HepG2 (cell line): Measurements from ENCODE around the gene ZNRD2. TPM values are rescaled to one million over a fixed set of nuclear protein-coding genes. Genes with fewer than 3 reads are reported as not detected.

ENCODE experiments used
- ATAC-seq: fragments of 200-7000 bp; cut with Tn5 transposase; 3 replicates; pipeline ENCODE4 v1.9.1; 2020; ENCODE audit warnings: mild to moderate bottlenecking, moderate library complexity
- BruUV-seq: library from RNA; stranded (reverse); fragments of 400-500 nt; replicated peaks from 2 replicates; lab custom pipeline; 2021; lab: Mats Ljungman, UMichigan
- CTCF ChIA-PET: fragments of 300-600 bp; formaldehyde crosslinking; extraction: SDS; loops from one replicate; lab custom pipeline; 2021; ENCODE audit warnings: low total read pairs, inconsistent platforms, low intra/inter-chr PET ratio; lab: Yijun Ruan, JAX
- POLR2A ChIA-PET: fragments of 350-600 bp; sonication (Branson Sonifier 250); formaldehyde crosslinking; loops from one replicate; lab custom pipeline; 2020; ENCODE audit warnings: antibody characterized with exemption, inconsistent platforms; lab: Yijun Ruan, JAX
- DNase-seq: peaks from one replicate; pipeline ENCODE4 v3.0.0-alpha.2; 2015; ENCODE audit warnings: low spot score
- FAIRE-seq: peaks from 3 replicates; lab custom pipeline; 2011; peaks lifted over from hg19 to GRCh38; lab: Jason Lieb, UNC
- H2AFZ ChIP-seq: one replicate; pipeline ENCODE4 v1.6.1; 2011; ENCODE audit warnings: low read length, inconsistent platforms
- H3K27ac ChIP-seq: fragments of 300-600 bp; 3 replicates; pipeline ENCODE4 v1.8.0; 2011; ENCODE audit warnings: mixed run types, mild to moderate bottlenecking, mixed read lengths, low read length, inconsistent platforms; ENCODE audit not compliant: insufficient read depth; ENCODE audit errors: extremely low read length
- H3K27me3 ChIP-seq, 2 experiments: fragments of 200-600 bp in 1 of 2; 2 replicates in 1 of 2; 3 replicates in 1 of 2; pipeline versions ENCODE4 v1.6.0 to v1.8.0; 2011; ENCODE audit warnings: low read length in 2 of 2, mild to moderate bottlenecking in 2 of 2, moderate library complexity in 2 of 2, inconsistent platforms in 1 of 2; ENCODE audit not compliant: insufficient read depth in 2 of 2, control insufficient read depth in 1 of 2
- H3K36me3 ChIP-seq, 2 experiments: fragments of 200-600 bp in 1 of 2; replicated peaks in 1 of 2; 2 replicates in 1 of 2; 3 replicates in 1 of 2; pipeline versions ENCODE4 v1.5.1 to v1.8.0; 2011; ENCODE audit warnings: low read length in 2 of 2, inconsistent platforms in 1 of 2; ENCODE audit not compliant: insufficient read depth in 2 of 2, control insufficient read depth in 1 of 2
- H3K4me1 ChIP-seq: 2 replicates; pipeline ENCODE4 v1.5.1; 2012; ENCODE audit warnings: low read length, inconsistent platforms; ENCODE audit not compliant: insufficient read depth
- H3K4me2 ChIP-seq: 2 replicates; pipeline ENCODE4 v1.6.0; 2011; ENCODE audit warnings: low read depth, low read length, inconsistent platforms
- H3K4me3 ChIP-seq, 3 experiments: fragments of 200-600 bp in 1 of 3; sonication (generic), shearing (Covaris generic) in 1 of 3; replicated peaks in 1 of 3; 2 replicates each; pipeline ENCODE4 v1.5.1; 2011 to 2016; ENCODE audit warnings: low read length in 3 of 3, inconsistent platforms in 2 of 3, low read depth in 2 of 3, mild to moderate bottlenecking in 2 of 3, control low read depth in 1 of 3, mixed read lengths in 1 of 3; ENCODE audit not compliant: insufficient read depth in 1 of 3
- H3K79me2 ChIP-seq: one replicate; pipeline ENCODE4 v1.6.1; 2011; ENCODE audit warnings: low read length, inconsistent platforms; ENCODE audit not compliant: insufficient read depth
- H3K9ac ChIP-seq: 2 replicates; pipeline ENCODE4 v1.6.0; 2011; ENCODE audit warnings: mild to moderate bottlenecking, low read depth, low read length, inconsistent platforms; ENCODE audit not compliant: insufficient read depth
- H3K9me3 ChIP-seq: 2 replicates; pipeline ENCODE4 v1.5.1; 2012; ENCODE audit warnings: mild to moderate bottlenecking, low read length
- H4K20me1 ChIP-seq: 2 replicates; pipeline ENCODE4 v1.6.0; 2011; ENCODE audit warnings: inconsistent platforms, mild to moderate bottlenecking, low read length, moderate library complexity; ENCODE audit not compliant: insufficient read depth
- ARID5B ChIP-seq: IDR thresholded peaks from 2 replicates; pipeline ENCODE4 v1.4.0; 2020; ENCODE audit warnings: mild to moderate bottlenecking, missing genetic modification reagents
- FOXC1 ChIP-seq: sonication (generic); formaldehyde crosslinking; IDR thresholded peaks from 2 replicates; pipeline ENCODE4 v1.8.0; 2022; ENCODE audit warnings: mild to moderate bottlenecking, missing genetic modification reagents, borderline replicate concordance
- HNRNPLL ChIP-seq: fragments of 200-400 bp; formaldehyde crosslinking; IDR thresholded peaks from 2 replicates; pipeline ENCODE4 v1.6.1; 2017; ENCODE audit warnings: mild to moderate bottlenecking, low read depth, low read length; ENCODE audit not compliant: poor library complexity, severe bottlenecking
- KAT8 ChIP-seq: IDR thresholded peaks from 2 replicates; pipeline ENCODE4 v1.6.1; 2016; ENCODE audit warnings: missing genetic modification reagents, missing compliant biosample characterization
- PCBP1 ChIP-seq: fragments of 200-400 bp; formaldehyde crosslinking; IDR thresholded peaks from 2 replicates; pipeline ENCODE4 v1.6.1; 2017; ENCODE audit warnings: mild to moderate bottlenecking, low read depth, low read length, borderline replicate concordance
- POLR2A ChIP-seq, 2 experiments: IDR thresholded peaks; 2 replicates each; pipeline ENCODE4 v1.6.1; 2011; ENCODE audit warnings: low read depth in 2 of 2, low read length in 2 of 2, mild to moderate bottlenecking in 1 of 2, moderate library complexity in 1 of 2; ENCODE audit not compliant: insufficient read depth in 1 of 2
- RBFOX2 ChIP-seq: fragments of 200-400 bp; formaldehyde crosslinking; IDR thresholded peaks from 2 replicates; pipeline ENCODE4 v1.6.1; 2017; ENCODE audit warnings: low read depth, mild to moderate bottlenecking, low read length
- SP1 ChIP-seq, 2 experiments: fragments of 450-650 bp in 1 of 2; sonication (generic) in 1 of 2; formaldehyde crosslinking in 1 of 2; IDR thresholded peaks; 2 replicates each; pipeline versions ENCODE4 v1.4.0 to v1.6.1; 2016 to 2020; ENCODE audit warnings: missing genetic modification reagents in 1 of 2
- STAG1 ChIP-seq: sonication (generic); formaldehyde crosslinking; IDR thresholded peaks from 2 replicates; pipeline ENCODE4 v1.4.0; 2020; ENCODE audit warnings: missing genetic modification reagents
- XRCC5 ChIP-seq: fragments of 200-400 bp; formaldehyde crosslinking; optimal IDR thresholded peaks from 2 replicates; pipeline ENCODE3; 2017; ENCODE audit warnings: mild to moderate bottlenecking, low read length
- ZFY ChIP-seq: sonication (generic); formaldehyde crosslinking; IDR thresholded peaks from 2 replicates; pipeline ENCODE4 v1.4.0; 2020; ENCODE audit warnings: missing genetic modification reagents
- ZNF558 ChIP-seq: sonication (generic); formaldehyde crosslinking; IDR thresholded peaks from 2 replicates; pipeline ENCODE4 v1.9.0; 2022; ENCODE audit warnings: mild to moderate bottlenecking, missing genetic modification reagents, borderline replicate concordance
- WGBS: methylation state at CpG from one replicate; pipeline ENCODE4 v1.1.6; 2017; ENCODE audit warnings: low lambda C conversion rate; 5-methylcytosine and 5-hydroxymethylcytosine counted together
- in situ Hi-C: cut with HindIII; loops from 2 replicates; pipeline ENCODE4 v1.10.0; 2017; ENCODE audit warnings: low pct_unique_long_range_greater_than_20kb; ENCODE audit not compliant: extremely low pct_ligation_motif_present
- intact Hi-C: fragments of 100-400 bp; cut with micrococcal nuclease; formaldehyde crosslinking; loops from one replicate; pipeline ENCODE4 v1.10.0; 2022; ENCODE audit not compliant: unreplicated experiment
- polyA plus RNA-seq, 8 experiments: library from polyadenylated mRNA; depleted of rRNA in 3 of 8; stranded (reverse) in 7 of 8; unstranded in 1 of 8; fragments of >200 nt; fragmentation: Illumina TruSeq in 4 of 8; extraction: Trizol in 4 of 8; gene quantifications; 2 replicates each; pipeline versions ENCODE4 v1.2.1 to v1.2.3, GENCODE V29; 2011 to 2016; ENCODE audit warnings: low read depth in 4 of 8, missing spikeins in 1 of 8, mixed read lengths in 1 of 8; ENCODE audit not compliant: insufficient read depth in 1 of 8
- total RNA-seq, 5 experiments: library from RNA; depleted of rRNA; stranded (reverse); fragments of >200 nt; fragmentation: Illumina TruSeq; extraction: Trizol; gene quantifications; 2 replicates each; pipeline ENCODE4 v1.2.3, GENCODE V29; 2016; ENCODE audit warnings: low read depth in 1 of 5
- TF ChIP-seq, protein P1 (sequence below): sonication (generic); formaldehyde crosslinking; IDR thresholded peaks from 2 replicates; pipeline ENCODE4 v1.4.0; 2020; ENCODE audit warnings: missing genetic modification reagents, borderline replicate concordance
- TF ChIP-seq, protein P2 (sequence below): sonication (generic); formaldehyde crosslinking; IDR thresholded peaks from 2 replicates; pipeline ENCODE4 v1.4.0; 2020; ENCODE audit warnings: mild to moderate bottlenecking, low read depth, missing genetic modification reagents
- TF ChIP-seq, protein P3 (sequence below): sonication (generic); formaldehyde crosslinking; IDR thresholded peaks from 2 replicates; pipeline ENCODE4 v1.4.0; 2020; ENCODE audit warnings: missing genetic modification reagents

Gene ZNRD2
- total and polyA plus RNA-seq, 2 of the 13 experiments (the other 11 are each of a cell fraction or from before 2014, with no cell fraction given): 29.2 to 34.0 TPM

DNA sequence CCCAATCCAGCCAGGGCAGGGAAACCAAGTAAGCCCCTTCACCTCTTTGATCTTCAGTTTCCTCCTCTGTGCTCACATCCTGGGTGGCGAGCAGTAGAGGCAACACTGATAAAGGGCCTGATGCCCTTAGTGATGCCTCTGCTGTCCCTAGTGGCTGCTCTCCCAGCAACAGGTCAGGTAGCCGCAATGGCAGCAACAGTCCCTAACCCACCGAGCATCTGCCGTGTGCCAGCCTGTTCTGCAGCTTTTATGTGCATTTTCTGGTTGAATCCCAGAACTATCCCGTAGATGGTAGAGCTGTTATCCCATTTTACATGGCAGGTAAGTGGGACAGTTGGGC is 40.1 kb upstream of the ZNRD2 start:
- CTCF ChIA-PET: no interaction called here
- FAIRE-seq: no peak

More for the DNA sequence above, 40.1 kb upstream of the ZNRD2 start:
- no peak for DNase-seq
- POLR2A ChIA-PET: interaction anchor here (1.0 to 1.7 kb wide), 8 partner anchors 21 to 145 kb away, joined by 3 to 12 read pairs (median 6); partner anchors contain the start of gene NEAT1
- H3K27me3 ChIP-seq: no peaks in the 10 kb centered on the region; a peak in 1 of 5 replicates
- 0 out of 2 replicates have a peak, but pooled peaks cover 3% of the 10 kb centered on the region for H4K20me1 ChIP-seq
- no peak overlapping the region for H3K9ac ChIP-seq
- H3K9me3 ChIP-seq: no peaks in the 10 kb centered on the region
- peaks cover 19% of the 10 kb centered on the region for H3K79me2 ChIP-seq
- peak; percentile 62 for ATAC-seq
- no TSS peak for BruUV-seq
- WGBS: 95% methylated on average over 5 of the region's 5 CpGs
- in situ Hi-C loops (no loop called here), intact Hi-C loops (no loop called here)
- no peak overlapping the region for H3K4me2 ChIP-seq
- H3K36me3 ChIP-seq: peaks cover 20 to 37% of the 10 kb centered on the region in 2 experiments
- H2AFZ ChIP-seq: no peak overlapping the region
- peak overlapping the region; percentile 66 for H3K27ac ChIP-seq
- TF ChIP-seq, protein P1, sequence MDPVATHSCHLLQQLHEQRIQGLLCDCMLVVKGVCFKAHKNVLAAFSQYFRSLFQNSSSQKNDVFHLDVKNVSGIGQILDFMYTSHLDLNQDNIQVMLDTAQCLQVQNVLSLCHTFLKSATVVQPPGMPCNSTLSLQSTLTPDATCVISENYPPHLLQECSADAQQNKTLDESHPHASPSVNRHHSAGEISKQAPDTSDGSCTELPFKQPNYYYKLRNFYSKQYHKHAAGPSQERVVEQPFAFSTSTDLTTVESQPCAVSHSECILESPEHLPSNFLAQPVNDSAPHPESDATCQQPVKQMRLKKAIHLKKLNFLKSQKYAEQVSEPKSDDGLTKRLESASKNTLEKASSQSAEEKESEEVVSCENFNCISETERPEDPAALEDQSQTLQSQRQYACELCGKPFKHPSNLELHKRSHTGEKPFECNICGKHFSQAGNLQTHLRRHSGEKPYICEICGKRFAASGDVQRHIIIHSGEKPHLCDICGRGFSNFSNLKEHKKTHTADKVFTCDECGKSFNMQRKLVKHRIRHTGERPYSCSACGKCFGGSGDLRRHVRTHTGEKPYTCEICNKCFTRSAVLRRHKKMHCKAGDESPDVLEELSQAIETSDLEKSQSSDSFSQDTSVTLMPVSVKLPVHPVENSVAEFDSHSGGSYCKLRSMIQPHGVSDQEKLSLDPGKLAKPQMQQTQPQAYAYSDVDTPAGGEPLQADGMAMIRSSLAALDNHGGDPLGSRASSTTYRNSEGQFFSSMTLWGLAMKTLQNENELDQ (CRISPR knock-in tag): no peak
- TF ChIP-seq HNRNPLL: no peak
- no peak for TF ChIP-seq PCBP1
- TF ChIP-seq, protein P2, sequence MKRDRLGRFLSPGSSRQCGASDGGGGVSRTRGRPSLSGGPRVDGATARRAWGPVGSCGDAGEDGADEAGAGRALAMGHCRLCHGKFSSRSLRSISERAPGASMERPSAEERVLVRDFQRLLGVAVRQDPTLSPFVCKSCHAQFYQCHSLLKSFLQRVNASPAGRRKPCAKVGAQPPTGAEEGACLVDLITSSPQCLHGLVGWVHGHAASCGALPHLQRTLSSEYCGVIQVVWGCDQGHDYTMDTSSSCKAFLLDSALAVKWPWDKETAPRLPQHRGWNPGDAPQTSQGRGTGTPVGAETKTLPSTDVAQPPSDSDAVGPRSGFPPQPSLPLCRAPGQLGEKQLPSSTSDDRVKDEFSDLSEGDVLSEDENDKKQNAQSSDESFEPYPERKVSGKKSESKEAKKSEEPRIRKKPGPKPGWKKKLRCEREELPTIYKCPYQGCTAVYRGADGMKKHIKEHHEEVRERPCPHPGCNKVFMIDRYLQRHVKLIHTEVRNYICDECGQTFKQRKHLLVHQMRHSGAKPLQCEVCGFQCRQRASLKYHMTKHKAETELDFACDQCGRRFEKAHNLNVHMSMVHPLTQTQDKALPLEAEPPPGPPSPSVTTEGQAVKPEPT (CRISPR knock-in tag): no peak
- 0 out of 2 replicates have a peak, but pooled peaks have one; percentile 37 for TF ChIP-seq ZNF558 (CRISPR knock-in tag)
- TF ChIP-seq POLR2A (IDR thresholded peaks at IDR 0.05; ENCODE audit: insufficient read depth in 1 of 2, low read depth in 2 of 2, low read length in 2 of 2): no peak
- TF ChIP-seq, protein P3, sequence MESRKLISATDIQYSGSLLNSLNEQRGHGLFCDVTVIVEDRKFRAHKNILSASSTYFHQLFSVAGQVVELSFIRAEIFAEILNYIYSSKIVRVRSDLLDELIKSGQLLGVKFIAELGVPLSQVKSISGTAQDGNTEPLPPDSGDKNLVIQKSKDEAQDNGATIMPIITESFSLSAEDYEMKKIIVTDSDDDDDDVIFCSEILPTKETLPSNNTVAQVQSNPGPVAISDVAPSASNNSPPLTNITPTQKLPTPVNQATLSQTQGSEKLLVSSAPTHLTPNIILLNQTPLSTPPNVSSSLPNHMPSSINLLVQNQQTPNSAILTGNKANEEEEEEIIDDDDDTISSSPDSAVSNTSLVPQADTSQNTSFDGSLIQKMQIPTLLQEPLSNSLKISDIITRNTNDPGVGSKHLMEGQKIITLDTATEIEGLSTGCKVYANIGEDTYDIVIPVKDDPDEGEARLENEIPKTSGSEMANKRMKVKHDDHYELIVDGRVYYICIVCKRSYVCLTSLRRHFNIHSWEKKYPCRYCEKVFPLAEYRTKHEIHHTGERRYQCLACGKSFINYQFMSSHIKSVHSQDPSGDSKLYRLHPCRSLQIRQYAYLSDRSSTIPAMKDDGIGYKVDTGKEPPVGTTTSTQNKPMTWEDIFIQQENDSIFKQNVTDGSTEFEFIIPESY: peak; percentile 32; the same call in 1 of the 2 replicates
- TF ChIP-seq KAT8 (CRISPR knock-in tag): no peak
- peak; percentile 33 for TF ChIP-seq STAG1 (CRISPR knock-in tag)
- no peak for TF ChIP-seq FOXC1 (CRISPR knock-in tag)
- peak; percentile 22; the same call in 1 of the 2 replicates for TF ChIP-seq RBFOX2
- peak; percentile 9 for TF ChIP-seq XRCC5
- TF ChIP-seq SP1 (IDR thresholded peaks at IDR 0.05): no peak
- TF ChIP-seq SP1 (CRISPR knock-in tag; IDR thresholded peaks at IDR 0.05): no peak
- no peak for TF ChIP-seq ARID5B (CRISPR knock-in tag)
- TF ChIP-seq ZFY (CRISPR knock-in tag): 0 out of 2 replicates have a peak, but pooled peaks have one; percentile 7
- H3K4me1 ChIP-seq: peaks cover 47% of the 10 kb centered on the region
- H3K4me3 ChIP-seq: no peak overlapping the region
